ENCODE measurements around the gene PLCH2. TPM values are rescaled to one million over a fixed set of nuclear protein-coding genes. Genes with fewer than 3 reads are reported as not detected.

PLCH2 gene
- total and polyA plus RNA-seq, 9 of the 15 experiments (the other 6 are each of a cell fraction or from before 2014, with no cell fraction given) = 0.16 TPM; not detected in 8

DNA sequence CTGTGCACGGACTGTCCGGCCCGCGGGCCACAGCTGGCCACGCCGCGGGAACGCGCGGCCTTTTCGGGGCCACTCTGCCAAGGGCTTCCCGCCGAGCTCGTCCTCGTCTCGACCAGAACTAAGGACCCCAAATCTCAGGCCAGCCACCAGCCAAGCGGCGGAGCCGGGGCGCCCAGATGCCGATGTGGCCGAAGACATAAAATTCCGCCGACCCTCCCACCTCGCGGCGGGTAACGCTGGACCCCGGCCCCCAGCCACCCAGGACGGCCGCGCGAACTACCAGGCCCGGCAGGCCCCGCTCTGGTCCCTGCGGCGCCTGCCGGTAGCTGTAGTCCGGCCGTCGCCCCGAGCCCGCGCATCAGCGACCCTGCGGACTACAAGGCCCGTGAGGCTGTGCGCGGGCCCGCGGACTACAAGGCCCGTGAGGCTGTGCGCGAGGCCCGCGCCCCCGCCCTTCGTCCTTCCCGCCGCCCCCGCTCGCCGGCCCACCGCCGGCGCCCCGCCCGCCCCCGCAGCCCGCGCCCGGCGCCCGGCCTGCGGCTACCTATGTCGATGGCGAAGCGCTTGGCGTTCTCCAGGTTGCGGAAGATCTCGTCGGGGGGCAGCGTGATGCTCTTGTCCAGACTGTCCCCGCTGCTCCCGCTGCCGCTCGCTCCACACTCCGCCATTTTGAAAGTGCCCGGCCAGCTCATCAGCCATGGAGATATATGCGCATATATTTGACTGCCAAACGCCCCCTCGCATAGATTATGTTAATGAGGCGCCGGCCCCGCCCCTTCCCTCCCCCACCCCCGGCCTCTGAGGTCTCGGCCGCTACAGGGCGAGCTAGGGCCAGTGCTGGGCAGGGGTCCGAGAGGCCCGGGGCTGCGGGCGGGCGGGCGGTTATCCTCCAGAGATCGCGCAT lies 50.1 kb downstream of the PLCH2 start, which contains the start of gene PANK4 (continued):
- peak; percentile 82 for TF ChIP-seq ZNF239 (CRISPR knock-in tag; IDR thresholded peaks at IDR 0.05)
- no peak for TF ChIP-seq HOXB6 (CRISPR knock-in tag; IDR thresholded peaks at IDR 0.05; ENCODE audit: borderline replicate concordance)
- TF ChIP-seq, protein P1, sequence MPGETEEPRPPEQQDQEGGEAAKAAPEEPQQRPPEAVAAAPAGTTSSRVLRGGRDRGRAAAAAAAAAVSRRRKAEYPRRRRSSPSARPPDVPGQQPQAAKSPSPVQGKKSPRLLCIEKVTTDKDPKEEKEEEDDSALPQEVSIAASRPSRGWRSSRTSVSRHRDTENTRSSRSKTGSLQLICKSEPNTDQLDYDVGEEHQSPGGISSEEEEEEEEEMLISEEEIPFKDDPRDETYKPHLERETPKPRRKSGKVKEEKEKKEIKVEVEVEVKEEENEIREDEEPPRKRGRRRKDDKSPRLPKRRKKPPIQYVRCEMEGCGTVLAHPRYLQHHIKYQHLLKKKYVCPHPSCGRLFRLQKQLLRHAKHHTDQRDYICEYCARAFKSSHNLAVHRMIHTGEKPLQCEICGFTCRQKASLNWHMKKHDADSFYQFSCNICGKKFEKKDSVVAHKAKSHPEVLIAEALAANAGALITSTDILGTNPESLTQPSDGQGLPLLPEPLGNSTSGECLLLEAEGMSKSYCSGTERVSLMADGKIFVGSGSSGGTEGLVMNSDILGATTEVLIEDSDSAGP (CRISPR knock-in tag; IDR thresholded peaks at IDR 0.05) = no peak
- no peak for TF ChIP-seq RUNX1 (IDR thresholded peaks at IDR 0.05; ENCODE audit: low read depth)
- TF ChIP-seq CBFB (CRISPR knock-in tag; IDR thresholded peaks at IDR 0.05) = no peak
- no peak for TF ChIP-seq ZSCAN32 (CRISPR knock-in tag; IDR thresholded peaks at IDR 0.05)
- TF ChIP-seq STAT5B (CRISPR knock-in tag; IDR thresholded peaks at IDR 0.05) = no peak
- no peak for TF ChIP-seq ATF1 (CRISPR knock-in tag; IDR thresholded peaks at IDR 0.05)
- TF ChIP-seq ATF1 (tag; IDR thresholded peaks at IDR 0.05) = peak; percentile 43; the same call in 1 of the 2 replicates
- no peak for TF ChIP-seq XRCC3 (IDR thresholded peaks at IDR 0.05)
- no peak for TF ChIP-seq ARID1B (IDR thresholded peaks at IDR 0.05)
- TF ChIP-seq LEF1 (IDR thresholded peaks at IDR 0.05) = no peak
- 0 out of 2 replicates have a peak, but pooled peaks have one; percentile 27 for TF ChIP-seq MYC (IDR thresholded peaks at IDR 0.05; ENCODE audit: low read depth, low read length)
- TF ChIP-seq MYC (CRISPR knock-in tag; IDR thresholded peaks at IDR 0.05; ENCODE audit: borderline replicate concordance, low read depth) = peak; percentile 16; the same call in 1 of the 2 replicates
- no peak for TF ChIP-seq LARP7 (IDR thresholded peaks at IDR 0.05)
- peak; percentile 80 for TF ChIP-seq EGR1 (conservative IDR thresholded peaks at IDR 0.05)
- TF ChIP-seq GABPB1 (CRISPR knock-in tag; IDR thresholded peaks at IDR 0.05) = peak; percentile 75
- no peak for TF ChIP-seq BCOR (IDR thresholded peaks at IDR 0.05)
- TF ChIP-seq THRAP3 (IDR thresholded peaks at IDR 0.05; ENCODE audit: borderline replicate concordance) = no peak
- peak; percentile 90 for TF ChIP-seq ZNF311 (CRISPR knock-in tag; IDR thresholded peaks at IDR 0.05)
- TF ChIP-seq, protein P2, sequence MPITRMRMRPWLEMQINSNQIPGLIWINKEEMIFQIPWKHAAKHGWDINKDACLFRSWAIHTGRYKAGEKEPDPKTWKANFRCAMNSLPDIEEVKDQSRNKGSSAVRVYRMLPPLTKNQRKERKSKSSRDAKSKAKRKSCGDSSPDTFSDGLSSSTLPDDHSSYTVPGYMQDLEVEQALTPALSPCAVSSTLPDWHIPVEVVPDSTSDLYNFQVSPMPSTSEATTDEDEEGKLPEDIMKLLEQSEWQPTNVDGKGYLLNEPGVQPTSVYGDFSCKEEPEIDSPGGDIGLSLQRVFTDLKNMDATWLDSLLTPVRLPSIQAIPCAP (CRISPR knock-in tag; IDR thresholded peaks at IDR 0.05; ENCODE audit: borderline replicate concordance) = no peak
- no peak for TF ChIP-seq TCF3 (CRISPR knock-in tag; IDR thresholded peaks at IDR 0.05)
- TF ChIP-seq KDM1A (IDR thresholded peaks at IDR 0.05) = no peak
- TF ChIP-seq POLR2B (IDR thresholded peaks at IDR 0.05; ENCODE audit: low read depth, partially characterized antibody) = peak; percentile 29
- TF ChIP-seq CEBPG (CRISPR knock-in tag; IDR thresholded peaks at IDR 0.05) = no peak
- no peak for TF ChIP-seq CEBPG (tag; conservative IDR thresholded peaks at IDR 0.05 in 1 of 2, IDR thresholded peaks at IDR 0.05 in 1 of 2)
- TF ChIP-seq MIER1 (IDR thresholded peaks at IDR 0.05; ENCODE audit: low read depth) = no peak
- no peak for TF ChIP-seq BRCA1 (IDR thresholded peaks at IDR 0.05)
- TF ChIP-seq BRCA1 (CRISPR knock-in tag; IDR thresholded peaks at IDR 0.05) = no peak
- TF ChIP-seq FOXJ3 (CRISPR knock-in tag; IDR thresholded peaks at IDR 0.05) = no peak
- peak; percentile 95 for TF ChIP-seq TBP (optimal IDR thresholded peaks at IDR 0.05; ENCODE audit: low read depth, low read length)
- no peak for TF ChIP-seq CHCHD3 (CRISPR knock-in tag; IDR thresholded peaks at IDR 0.05)
- TF ChIP-seq ZKSCAN1 (IDR thresholded peaks at IDR 0.05; ENCODE audit: low read depth, low read length) = no peak
